ENCODE data around the gene RPL19. TPM values are rescaled to one million over a fixed set of nuclear protein-coding genes. Genes with fewer than 3 reads are reported as not detected.

Gene RPL19
- polyA plus RNA-seq, 10 donors = 2,263 to 2,766 (median 2,554) TPM

- no peak for DNase-seq
Measured at GRCh38 chr17:39169518-39169917, 30.6 kb upstream of the RPL19 start.

- no peak for DNase-seq
Measured at GRCh38 chr17:39170109-39170508, 30.0 kb upstream of the RPL19 start.

- DNase-seq = no peak
Measured at GRCh38 chr17:39170558-39170957, 29.5 kb upstream of the RPL19 start.

DNA sequence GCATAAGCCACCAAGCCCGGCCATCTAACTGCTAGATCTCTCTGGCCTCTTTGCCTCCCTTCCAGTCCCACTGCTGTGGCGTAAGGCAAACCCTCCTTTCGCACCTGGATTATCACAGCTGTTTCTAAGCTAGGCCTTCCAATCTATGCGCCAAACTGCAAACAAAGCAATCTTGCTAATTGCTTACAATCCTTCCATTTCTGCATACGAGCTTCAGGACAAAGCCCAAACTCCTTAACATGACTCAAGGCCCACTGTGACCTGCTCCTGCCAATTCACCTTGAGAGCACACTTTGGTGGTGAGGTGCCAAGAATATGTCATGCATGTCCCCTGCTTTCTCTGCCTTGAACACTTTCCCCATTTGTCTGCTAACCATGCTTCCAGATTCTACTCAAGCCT, 28.1 kb upstream of the RPL19 start:
- DNase-seq = no peak

DNA sequence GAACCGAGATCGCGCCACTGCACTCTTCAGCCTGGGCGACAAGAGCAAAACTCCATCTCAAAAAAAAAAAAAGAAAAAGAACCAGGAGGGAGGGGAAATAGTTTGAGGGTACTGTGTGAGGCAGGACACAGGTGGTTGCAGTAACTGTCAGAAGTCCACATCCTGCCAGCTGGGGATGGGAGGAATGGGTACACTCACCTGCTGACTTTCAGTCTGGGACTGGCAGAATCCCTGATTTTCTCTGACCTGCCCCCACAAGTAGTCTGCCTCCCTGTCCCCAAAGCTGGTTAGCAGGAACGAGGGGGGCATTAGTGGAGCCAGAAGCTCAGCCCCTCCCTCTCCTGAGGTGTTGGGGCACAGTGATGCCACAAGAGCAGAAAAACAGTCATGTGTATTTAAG, 27.0 kb upstream of the RPL19 start:
- DNase-seq = no peak

DNA sequence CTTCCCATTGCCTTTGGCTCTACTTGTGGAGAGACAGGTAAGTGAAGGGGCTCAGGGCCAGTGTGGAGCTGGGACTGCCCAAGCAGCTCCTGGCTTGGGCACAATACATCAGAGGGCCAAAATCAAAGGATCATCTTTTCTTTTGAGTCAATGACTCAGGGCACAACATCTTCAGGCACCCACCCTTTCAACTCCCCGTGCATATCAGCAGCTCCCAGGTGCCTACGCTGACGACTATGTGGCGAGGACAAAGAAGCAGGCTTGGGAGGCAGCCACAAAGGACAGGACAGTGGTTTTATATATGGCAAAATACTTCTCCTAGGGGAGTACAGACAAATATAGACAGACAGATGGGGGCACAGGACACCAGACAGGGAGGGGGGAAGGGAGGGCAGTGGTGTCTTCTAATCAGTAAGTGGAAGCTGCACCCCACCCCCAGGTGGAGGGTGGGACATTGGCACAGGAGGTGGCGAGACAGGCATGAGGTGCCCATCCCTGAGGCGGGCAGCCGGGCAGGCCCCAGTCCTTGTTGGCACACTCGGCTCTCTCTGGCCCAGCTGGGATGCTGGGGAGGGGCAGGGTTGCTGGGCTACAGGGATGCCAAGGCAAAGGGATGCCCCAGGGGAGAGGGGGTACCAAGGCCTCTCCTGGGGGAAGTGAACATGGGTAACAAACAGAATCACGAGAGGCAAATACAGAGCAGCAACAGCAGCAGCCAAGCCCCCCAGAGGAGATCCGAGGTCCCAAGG, 26.4 kb upstream of the RPL19 start:
- no peak for DNase-seq

- DNase-seq = peak in 2 of 3 donors; percentile 78 to 83
Measured at GRCh38 chr17:39174920-39175694, 25.0 kb upstream of the RPL19 start.

DNA sequence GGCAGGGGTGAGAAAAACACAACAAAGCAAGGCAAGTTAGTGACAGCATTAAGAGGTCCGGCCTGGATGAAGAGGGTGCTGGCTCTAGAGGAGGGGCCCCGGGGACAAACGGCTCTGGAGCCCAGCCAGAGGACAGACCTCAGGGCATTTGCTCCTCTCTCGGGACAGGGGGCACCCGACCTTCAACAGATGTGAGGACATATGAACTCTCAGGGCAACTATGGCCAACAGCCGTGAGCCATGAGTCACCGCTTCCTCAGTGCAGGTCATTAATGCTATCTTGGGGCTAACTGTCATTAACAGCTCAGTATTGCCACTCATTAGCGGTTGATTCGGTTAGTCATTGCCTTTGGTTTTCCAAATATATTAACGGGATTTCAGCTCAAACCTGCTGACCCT, 24.4 kb upstream of the RPL19 start:
- no peak for DNase-seq

DNA sequence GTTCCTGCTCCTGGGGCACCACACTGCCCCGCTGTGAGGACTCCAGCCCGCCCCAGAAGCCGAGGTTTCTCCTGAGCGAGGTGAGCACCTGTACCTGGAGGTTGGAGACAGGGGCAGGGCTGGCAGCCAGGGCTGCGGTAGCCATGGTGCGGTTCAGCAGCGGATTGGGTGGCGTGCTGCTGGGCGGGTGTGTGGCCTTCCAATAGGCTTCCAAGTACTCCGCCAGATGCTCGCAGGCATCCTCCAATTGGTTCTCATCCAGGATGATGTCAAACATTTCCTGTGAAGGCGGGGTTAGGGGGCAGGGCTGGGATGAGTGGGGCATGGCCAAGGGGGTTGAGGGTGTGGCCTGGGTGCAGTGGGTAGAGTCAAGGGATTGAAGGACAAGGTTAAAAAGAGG, 22.8 kb upstream of the RPL19 start:
- no peak for DNase-seq

- DNase-seq = no peak
Measured at GRCh38 chr17:39178536-39178935, 21.5 kb upstream of the RPL19 start.

DNA sequence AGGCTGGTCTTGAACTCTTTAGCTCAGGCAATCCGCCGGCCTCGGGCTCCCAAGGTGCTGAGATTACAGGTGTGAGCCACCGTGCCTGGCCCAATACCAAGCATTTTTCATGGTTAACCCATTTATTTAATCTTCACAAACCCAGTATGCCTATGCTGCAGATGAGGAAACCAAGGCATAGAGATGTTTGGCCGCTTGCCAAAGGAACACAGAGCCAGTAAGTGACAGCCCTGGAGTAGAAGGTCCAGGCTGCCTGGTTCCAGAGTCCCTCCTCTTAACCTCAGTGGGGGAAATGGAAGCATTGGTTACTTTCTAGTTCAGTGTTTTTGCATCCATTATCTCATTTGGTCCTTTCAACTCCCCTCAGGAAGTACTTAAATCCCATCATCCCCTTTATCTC, 18.8 kb upstream of the RPL19 start:
- DNase-seq = no peak

DNA sequence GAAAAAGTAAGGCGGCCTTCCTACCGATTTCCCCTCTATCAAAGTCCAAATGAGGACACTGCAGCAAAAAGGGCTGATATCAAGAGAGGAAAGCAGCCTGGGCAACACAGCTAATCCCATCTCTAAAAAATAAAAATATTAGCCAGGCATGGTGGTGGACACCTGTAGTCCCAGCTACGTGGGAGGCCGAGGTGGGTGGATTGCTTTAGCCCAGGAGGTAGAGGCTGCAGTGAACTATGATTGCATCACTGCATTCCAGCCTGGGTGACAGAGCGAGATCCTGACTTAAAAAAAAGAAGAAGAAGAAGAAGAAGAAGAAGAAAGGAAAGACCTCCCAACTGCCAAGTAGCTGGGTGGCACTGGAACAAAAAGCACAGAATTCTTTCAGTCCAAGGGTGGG, 17.0 kb upstream of the RPL19 start:
- no peak for DNase-seq

GRCh38 chr17:39183720-39184119, 16.4 kb upstream of the RPL19 start:
- no peak for DNase-seq

- DNase-seq = no peak
Measured at GRCh38 chr17:39186481-39187002, 13.5 kb upstream of the RPL19 start.

- no peak for DNase-seq
Measured at GRCh38 chr17:39187152-39187830, 12.8 kb upstream of the RPL19 start.

DNA sequence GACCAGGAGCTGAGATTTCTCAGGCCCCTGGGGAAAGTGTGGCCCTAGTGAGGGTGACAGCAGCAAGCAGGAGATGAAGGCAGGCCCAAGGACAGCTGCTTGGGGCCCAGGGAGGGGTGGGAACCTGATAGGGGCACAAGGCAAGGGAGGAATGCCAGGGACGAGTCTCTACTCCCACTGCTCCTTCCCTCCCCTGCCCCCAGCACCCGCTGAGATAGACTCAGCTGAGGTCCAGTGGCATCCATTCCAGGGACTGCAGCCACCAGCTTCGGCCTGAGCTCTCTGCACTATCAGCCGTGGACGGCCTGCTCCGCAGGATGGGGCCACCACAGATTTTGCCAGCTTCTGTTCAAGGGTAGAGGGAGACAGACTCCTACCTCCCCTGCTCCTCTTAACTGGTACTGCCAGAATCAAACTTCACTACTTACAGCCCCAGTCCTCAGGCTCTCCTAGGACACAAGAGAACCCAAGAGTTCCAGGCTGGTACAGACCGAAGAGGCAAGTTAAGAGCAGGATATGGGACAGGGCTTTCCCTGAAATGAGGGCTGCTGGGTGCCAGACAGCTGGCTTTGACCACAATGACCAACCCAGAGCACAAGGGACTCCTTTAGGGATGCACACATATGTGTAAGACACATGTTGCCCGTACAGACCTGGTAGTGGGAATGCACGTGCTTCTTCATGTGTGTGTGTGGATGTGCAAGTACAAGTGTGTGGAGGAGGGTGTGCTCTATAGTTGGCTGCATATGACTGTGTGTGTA, 8.2 kb upstream of the RPL19 start:
- DNase-seq = peak in 1 of 3 donors; percentile 68

DNA sequence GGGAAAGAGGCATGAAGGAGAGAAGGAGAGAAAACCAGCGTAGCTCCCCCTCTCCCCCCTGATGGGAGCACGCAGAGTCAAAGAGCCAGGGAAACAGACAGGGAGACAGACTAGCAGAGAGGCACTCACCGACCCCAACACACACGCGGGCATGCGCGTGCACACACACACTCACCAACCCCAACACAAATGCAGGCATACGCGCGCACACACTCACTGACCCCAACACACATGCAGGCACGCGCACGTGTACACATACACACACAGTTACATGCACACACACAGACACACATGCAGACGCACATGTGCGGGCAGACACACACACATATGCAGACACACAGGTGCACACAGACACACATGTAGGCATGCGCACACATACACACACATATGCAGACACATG, 7.2 kb upstream of the RPL19 start:
- no peak for DNase-seq

- no peak for DNase-seq
Measured at GRCh38 chr17:39193346-39193745, 6.7 kb upstream of the RPL19 start.

DNA sequence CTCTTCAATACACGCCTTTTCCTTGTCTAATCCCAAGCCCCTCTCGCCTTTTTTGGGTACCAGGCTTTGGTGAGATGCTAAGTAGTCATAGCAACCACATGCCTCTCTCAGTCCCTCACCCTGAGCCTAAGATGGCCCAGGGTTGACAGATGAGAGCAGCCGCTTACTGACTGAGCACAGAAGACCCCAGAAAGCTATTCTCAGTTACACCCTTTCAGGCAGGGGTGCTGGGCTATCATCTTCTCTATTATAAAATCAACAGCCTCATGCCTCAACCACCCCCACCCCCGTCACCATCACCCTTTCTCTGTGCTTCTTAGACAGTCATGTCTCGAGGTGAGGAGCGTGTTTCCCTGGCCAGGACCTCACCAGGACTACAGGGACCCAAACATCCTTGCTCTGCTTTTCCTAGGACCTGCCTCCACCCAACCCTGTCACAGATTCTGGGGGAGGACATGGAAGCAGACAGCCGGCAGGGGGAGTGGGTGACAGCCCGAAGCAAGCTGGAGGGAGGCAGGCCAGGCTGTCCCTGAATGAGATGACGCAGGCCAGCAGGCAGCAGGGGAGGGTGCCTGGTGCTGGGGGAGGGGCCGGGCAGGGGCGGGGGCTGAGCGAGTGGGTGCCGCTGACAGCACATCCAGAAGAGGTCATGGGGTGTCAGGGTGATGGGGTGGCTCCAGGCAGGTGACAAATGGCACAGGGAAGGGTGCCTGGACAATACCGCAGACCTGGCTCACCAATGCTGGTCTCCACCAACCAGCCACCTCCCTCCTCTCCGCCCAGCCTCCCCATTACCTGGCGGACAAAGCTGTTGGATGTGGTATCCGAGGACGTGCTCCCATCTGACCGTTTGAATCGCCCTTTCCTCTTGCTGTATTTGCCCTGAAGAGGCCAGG, 5.7 kb upstream of the RPL19 start:
- peak; percentile 66 to 72 (median 69) for DNase-seq

GRCh38 chr17:39194985-39195524, 5.0 kb upstream of the RPL19 start:
- DNase-seq = no peak
